ENCODE data around the gene LYG2.
"Not testable (repeated sequence)": the region's sequence is repeated elsewhere in the genome, so short reads cannot be mapped to it uniquely, and the experiment has no call there.

Gene LYG2

GRCh38 chr2:99200076-99200800 is 55.2 kb downstream of the LYG2 start:
- no peak for FAIRE-seq

DNA sequence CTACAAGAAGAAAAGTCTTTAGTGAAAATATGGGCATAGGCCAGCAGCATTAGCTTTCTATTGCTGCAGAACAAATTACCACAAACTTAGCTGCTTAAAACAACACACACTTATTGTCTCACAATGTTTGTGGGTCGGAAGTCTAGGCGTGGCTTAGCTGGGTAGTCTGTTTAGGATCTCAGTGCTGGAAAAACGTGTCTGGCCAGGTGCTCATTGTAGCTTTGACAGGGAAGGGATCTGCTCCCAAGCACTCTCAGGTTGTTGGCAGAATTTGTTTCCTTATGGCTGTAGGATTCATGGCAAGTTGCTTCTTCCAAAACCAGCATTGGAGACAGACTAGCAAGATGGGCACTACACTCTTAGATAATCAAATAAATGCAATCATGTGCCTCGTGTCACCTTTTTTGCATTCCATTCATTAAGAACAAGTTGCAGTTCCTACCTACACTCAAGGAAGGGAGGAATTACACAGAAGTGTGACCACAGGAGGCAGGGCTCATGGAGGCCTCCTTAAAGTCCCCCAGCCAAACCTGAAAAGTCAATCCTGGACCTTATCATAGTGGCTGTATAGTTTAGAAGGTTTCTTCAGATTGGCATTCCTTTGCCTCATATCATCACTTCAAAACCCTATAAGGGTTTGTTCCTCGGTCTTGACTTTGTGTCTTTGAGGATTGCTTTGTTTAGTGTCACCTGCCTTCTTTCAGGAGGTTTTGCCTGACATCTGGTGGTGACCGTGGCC is 57.2 kb downstream of the LYG2 start:
- no peak for FAIRE-seq

DNA sequence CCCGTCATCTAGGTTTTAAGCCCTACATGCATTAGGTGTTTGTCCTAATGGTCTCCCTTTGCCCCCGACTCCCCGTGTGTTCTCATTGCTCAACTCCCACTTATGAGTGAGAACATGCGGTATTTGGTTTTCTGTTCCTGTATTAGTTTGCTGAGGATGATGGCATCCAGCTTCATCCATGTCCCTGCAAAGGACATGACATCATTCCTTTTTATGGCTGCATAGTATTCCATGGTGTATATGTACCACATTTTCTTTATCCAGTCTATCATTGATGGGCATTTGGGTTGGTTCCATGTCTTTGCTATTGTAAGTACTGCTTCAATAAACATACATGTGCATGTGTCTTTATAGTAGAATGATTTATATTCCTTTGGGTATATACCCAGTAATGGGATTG is 63.1 kb downstream of the LYG2 start:
- not testable (repeated sequence) for FAIRE-seq

All from G401.6 (cell line).